ENCODE data around the gene HSD3B7.

The HSD3B7 gene

GRCh38 chr16:30990105-30990504 lies 5.1 kb downstream of the HSD3B7 start:
- Histone ChIP-seq H3K36me3 (ENCODE audit: control insufficient read depth in 5 of 5, insufficient read depth in 5 of 5, low read length in 5 of 5) (peaks cover 0 to 20% (median 10%) of the 10 kb centered on the region in 5 donors), H3K27me3 (ENCODE audit: control insufficient read depth in 5 of 5, insufficient read depth in 4 of 5, low read length in 5 of 5) (no peaks in the 10 kb centered on the region), H3K4me3 (ENCODE audit: low read depth in 1 of 5, low read length in 5 of 5) (no peak overlapping the region), H3K9me3 (ENCODE audit: control insufficient read depth in 5 of 5, low read length in 5 of 5) (no peaks in the 10 kb centered on the region), H3K27ac (ENCODE audit: low read depth, low read length) (no peak overlapping the region), H3K4me1 (ENCODE audit: control insufficient read depth in 5 of 5, insufficient read depth in 5 of 5, low read length in 5 of 5) (peaks cover 3 to 22% (median 14%) of the 10 kb centered on the region in 5 donors), H3K9ac (ENCODE audit: low read length in 5 of 5) (no peak overlapping the region)

GRCh38 chr16:30991052-30991451 lies 6.0 kb downstream of the HSD3B7 start:
- Histone ChIP-seq H3K4me1 (ENCODE audit: control insufficient read depth in 5 of 5, insufficient read depth in 5 of 5, low read length in 5 of 5) (peaks cover 1 to 13% (median 5%) of the 10 kb centered on the region in 5 donors), H3K27ac (ENCODE audit: low read depth, low read length) (no peak overlapping the region), H3K36me3 (ENCODE audit: control insufficient read depth in 5 of 5, insufficient read depth in 5 of 5, low read length in 5 of 5) (peaks cover 0 to 20% (median 10%) of the 10 kb centered on the region in 5 donors), H3K27me3 (ENCODE audit: control insufficient read depth in 5 of 5, insufficient read depth in 4 of 5, low read length in 5 of 5) (no peaks in the 10 kb centered on the region), H3K9ac (ENCODE audit: low read length in 5 of 5) (no peak overlapping the region), H3K4me3 (ENCODE audit: low read depth in 1 of 5, low read length in 5 of 5) (no peak overlapping the region), H3K9me3 (ENCODE audit: control insufficient read depth in 5 of 5, low read length in 5 of 5) (no peaks in the 10 kb centered on the region)

DNA sequence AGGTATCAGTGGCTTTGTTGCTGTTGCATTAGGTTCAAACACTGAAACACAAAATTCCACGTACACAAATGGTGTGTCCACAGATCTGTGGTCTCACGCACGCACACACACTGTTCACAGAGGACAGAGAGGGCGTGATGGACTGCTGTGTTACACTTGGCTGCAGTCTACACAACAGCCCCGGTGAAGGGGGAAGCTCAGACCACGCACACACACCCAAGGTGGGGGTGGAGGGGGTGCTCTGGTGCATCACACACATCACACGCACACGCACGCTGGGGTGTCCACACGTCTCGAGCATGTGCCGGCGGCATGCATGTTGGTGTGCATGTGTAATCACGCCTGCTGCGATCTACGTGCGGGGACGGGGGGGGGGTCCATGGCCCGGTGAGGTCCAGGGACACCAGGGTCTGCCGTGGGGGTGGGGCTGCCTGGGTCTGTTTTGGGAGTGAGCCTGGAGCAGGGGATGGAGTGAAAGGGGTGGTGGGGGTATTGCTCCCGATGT lies 7.3 kb downstream of the HSD3B7 start:
- Histone ChIP-seq H3K4me1 (ENCODE audit: control insufficient read depth in 5 of 5, insufficient read depth in 5 of 5, low read length in 5 of 5) (peaks cover 0 to 12% (median 11%) of the 10 kb centered on the region in 5 donors), H3K36me3 (ENCODE audit: control insufficient read depth in 5 of 5, insufficient read depth in 5 of 5, low read length in 5 of 5) (peaks cover 0 to 12% (median 8%) of the 10 kb centered on the region in 5 donors), H3K27me3 (ENCODE audit: control insufficient read depth in 5 of 5, insufficient read depth in 4 of 5, low read length in 5 of 5) (no peaks in the 10 kb centered on the region), H3K9me3 (ENCODE audit: control insufficient read depth in 5 of 5, low read length in 5 of 5) (no peaks in the 10 kb centered on the region), H3K27ac (ENCODE audit: low read depth, low read length) (no peak overlapping the region), H3K9ac (ENCODE audit: low read length in 5 of 5) (no peak overlapping the region), H3K4me3 (ENCODE audit: low read depth in 1 of 5, low read length in 5 of 5) (no peak overlapping the region)

- Histone ChIP-seq H3K4me3 (ENCODE audit: low read depth in 1 of 5, low read length in 5 of 5) (no peak overlapping the region), H3K9ac (ENCODE audit: low read length in 5 of 5) (no peak overlapping the region), H3K36me3 (ENCODE audit: control insufficient read depth in 5 of 5, insufficient read depth in 5 of 5, low read length in 5 of 5) (peaks cover 0 to 4% (median 2%) of the 10 kb centered on the region in 5 donors), H3K9me3 (ENCODE audit: control insufficient read depth in 5 of 5, low read length in 5 of 5) (no peaks in the 10 kb centered on the region), H3K4me1 (ENCODE audit: control insufficient read depth in 5 of 5, insufficient read depth in 5 of 5, low read length in 5 of 5) (peaks cover 3 to 20% (median 19%) of the 10 kb centered on the region in 5 donors), H3K27ac (ENCODE audit: low read depth, low read length) (no peak overlapping the region), H3K27me3 (ENCODE audit: control insufficient read depth in 5 of 5, insufficient read depth in 4 of 5, low read length in 5 of 5) (no peaks in the 10 kb centered on the region)
Observed at GRCh38 chr16:30992931-30993816, 8.2 kb downstream of the HSD3B7 start.

DNA sequence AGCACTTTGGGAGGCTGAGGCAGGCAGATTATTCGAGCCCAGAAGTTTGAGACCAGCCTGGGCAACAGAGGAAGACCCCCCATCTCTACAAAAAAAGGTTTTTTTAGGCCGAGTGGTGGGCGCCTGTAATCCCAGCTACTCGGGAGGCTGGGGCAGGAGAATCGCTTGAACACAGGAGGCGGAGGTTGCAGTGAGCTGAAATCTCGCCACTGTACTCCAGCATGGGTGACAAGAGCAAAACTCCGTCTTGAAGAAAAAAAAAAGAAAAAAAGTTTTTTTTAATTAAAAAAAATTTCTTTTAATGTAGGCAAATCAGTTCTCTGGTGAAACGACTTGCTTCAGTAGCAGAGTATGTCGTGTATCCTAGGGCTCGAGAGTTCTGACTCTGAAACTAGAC lies 10.9 kb downstream of the HSD3B7 start:
- peak overlapping the region in 1 of 5 donors; percentile 6 for H3K9ac ChIP-seq (ENCODE audit: low read length in 5 of 5)
- peaks cover 8 to 40% (median 34%) of the 10 kb centered on the region in 5 donors for H3K4me1 ChIP-seq (ENCODE audit: control insufficient read depth in 5 of 5, insufficient read depth in 5 of 5, low read length in 5 of 5)
- H3K27me3 ChIP-seq (ENCODE audit: control insufficient read depth in 5 of 5, insufficient read depth in 4 of 5, low read length in 5 of 5), result no peaks in the 10 kb centered on the region
- H3K27ac ChIP-seq (ENCODE audit: low read depth, low read length), result no peak overlapping the region
- H3K9me3 ChIP-seq (ENCODE audit: control insufficient read depth in 5 of 5, low read length in 5 of 5), result no peaks in the 10 kb centered on the region
- H3K4me3 ChIP-seq (ENCODE audit: low read depth in 1 of 5, low read length in 5 of 5), result peak overlapping the region in 2 of 5 donors; percentile 68 to 81
- H3K36me3 ChIP-seq (ENCODE audit: control insufficient read depth in 5 of 5, insufficient read depth in 5 of 5, low read length in 5 of 5), result no peaks in the 10 kb centered on the region

DNA sequence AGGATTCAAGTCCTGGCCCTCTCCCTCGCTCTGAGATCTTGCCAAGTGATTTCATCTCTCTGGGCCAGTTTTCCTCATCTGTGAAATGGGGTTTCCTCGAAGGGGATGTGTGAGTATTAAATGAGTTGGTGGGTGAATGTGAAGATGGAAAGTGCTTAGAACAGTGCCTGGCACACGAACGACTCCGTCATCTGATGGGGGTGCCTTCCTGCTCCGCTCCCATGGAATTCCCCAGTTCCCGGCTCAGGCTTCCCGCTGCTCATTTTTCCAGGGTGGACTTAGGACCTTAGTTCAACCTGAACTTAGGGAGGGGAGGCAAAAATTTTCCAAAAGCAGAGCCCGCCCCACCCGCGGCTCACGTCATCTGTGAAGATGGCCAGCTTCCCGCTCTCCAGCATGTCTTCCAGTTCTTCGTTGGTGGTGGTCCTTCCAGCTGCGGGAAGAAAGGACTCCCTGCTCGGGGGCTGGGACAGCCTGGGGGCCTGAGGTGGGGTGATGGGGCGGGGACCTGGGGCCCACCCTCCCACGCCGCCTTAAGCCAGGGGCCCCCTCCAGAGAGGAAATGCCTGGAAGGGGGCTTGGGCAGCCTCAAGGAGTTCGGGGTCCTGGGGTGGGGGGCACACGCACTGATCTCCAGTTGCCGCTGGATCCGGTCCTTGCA lies 11.4 kb downstream of the HSD3B7 start:
- Histone ChIP-seq H3K9me3 (ENCODE audit: control insufficient read depth in 5 of 5, low read length in 5 of 5) (no peaks in the 10 kb centered on the region), H3K4me3 (ENCODE audit: low read depth in 1 of 5, low read length in 5 of 5) (peak overlapping the region; percentile 68 to 96 (median 83)), H3K27ac (ENCODE audit: low read depth, low read length) (peak overlapping the region; percentile 62), H3K36me3 (ENCODE audit: control insufficient read depth in 5 of 5, insufficient read depth in 5 of 5, low read length in 5 of 5) (no peaks in the 10 kb centered on the region), H3K9ac (ENCODE audit: low read length in 5 of 5) (peak overlapping the region in 4 of 5 donors; percentile 6 to 76 (median 69)), H3K4me1 (ENCODE audit: control insufficient read depth in 5 of 5, insufficient read depth in 5 of 5, low read length in 5 of 5) (peaks cover 8 to 41% (median 34%) of the 10 kb centered on the region in 5 donors), H3K27me3 (ENCODE audit: control insufficient read depth in 5 of 5, insufficient read depth in 4 of 5, low read length in 5 of 5) (no peaks in the 10 kb centered on the region)

DNA sequence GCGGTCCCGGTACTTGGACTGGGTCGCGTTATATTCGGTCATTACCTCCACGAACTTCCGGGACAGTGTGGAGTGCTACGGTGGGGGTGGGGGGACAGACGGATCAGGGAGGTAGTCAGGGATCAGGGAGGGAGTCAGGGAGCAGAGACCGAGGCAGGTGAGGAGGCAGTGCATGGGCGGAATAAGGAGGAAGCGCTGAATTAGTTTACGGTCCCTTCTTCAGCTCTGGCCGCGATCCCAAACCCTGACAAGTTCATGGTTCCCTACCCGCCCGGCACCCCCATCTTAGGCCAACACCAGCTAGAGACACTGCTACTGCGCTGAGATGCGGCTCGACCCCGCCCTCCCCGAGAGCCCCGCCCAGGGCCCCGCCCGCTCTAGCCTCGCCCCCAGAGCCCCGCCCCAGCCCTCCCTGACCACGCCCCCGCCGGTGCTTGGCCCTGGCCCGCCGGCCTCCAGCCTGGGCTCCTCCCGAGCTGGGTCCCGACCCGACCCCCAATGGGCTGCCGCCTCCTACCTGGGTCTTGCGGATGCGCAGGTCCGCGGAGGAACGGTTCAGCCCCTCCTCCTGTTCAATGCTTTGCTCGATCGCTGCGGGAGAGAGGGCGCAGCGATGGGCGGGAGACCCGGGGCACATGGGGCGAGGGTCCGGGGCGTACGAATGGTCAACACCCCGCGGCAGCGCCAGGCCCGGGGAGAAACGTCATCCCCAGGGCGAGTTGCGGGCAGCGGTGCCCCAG lies 12.1 kb downstream of the HSD3B7 start:
- H3K4me3 ChIP-seq (ENCODE audit: low read depth in 1 of 5, low read length in 5 of 5), result peak overlapping the region; percentile 68 to 96 (median 83)
- peak overlapping the region in 4 of 5 donors; percentile 41 to 80 (median 69) for H3K9ac ChIP-seq (ENCODE audit: low read length in 5 of 5)
- H3K4me1 ChIP-seq (ENCODE audit: control insufficient read depth in 5 of 5, insufficient read depth in 5 of 5, low read length in 5 of 5), result peaks cover 8 to 48% (median 34%) of the 10 kb centered on the region in 5 donors
- peak overlapping the region; percentile 88 for H3K27ac ChIP-seq (ENCODE audit: low read depth, low read length)
- no peaks in the 10 kb centered on the region for H3K36me3 ChIP-seq (ENCODE audit: control insufficient read depth in 5 of 5, insufficient read depth in 5 of 5, low read length in 5 of 5)
- H3K27me3 ChIP-seq (ENCODE audit: control insufficient read depth in 5 of 5, insufficient read depth in 4 of 5, low read length in 5 of 5), result no peaks in the 10 kb centered on the region
- no peaks in the 10 kb centered on the region for H3K9me3 ChIP-seq (ENCODE audit: control insufficient read depth in 5 of 5, low read length in 5 of 5)

DNA sequence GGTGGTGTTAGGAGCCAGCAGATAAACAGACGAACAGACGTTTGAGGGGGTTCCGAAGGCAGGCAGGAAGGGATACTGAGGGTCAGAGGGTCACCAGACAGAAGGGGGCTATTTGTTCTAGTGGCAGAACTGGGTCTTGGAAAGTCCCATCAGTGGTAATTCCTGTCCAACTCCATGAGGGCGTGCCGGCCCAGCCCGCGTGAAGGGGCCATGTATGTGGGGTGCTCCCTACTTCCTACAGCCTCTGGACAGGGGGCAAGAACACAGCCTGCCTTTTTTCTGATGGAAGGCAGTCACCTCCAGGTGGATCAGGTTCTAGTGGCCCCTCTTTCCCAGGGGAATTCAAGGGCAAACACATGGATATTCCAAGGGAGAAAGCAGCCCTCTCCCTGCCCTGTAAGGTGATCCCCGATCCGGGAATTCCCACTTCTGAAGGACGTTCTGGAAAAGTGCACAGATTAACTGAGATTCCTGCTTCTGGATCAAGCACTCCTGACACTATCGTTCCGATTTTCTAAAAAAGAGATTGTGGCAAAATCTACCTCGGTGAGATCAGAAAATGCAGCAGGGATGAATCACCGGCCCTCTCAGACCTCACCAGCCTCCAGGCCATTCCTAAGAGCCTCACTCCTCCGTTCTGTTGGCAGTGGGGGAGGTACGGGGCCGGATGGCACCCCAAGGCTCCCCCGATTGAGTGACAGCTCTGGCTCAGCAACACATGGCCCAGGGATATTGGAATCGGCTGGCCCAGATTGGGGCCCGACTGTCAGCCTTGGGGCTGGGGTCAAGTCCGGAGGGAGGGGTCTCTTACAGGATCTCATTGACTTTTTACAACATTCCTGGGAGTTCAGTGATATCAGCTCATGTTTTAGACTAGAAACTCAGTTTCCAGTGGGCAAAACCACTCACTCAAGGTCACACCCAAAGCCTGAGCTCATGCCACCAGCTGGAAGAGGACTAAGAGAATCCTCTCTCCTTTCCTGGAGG lies 13.0 kb downstream of the HSD3B7 start:
- no peaks in the 10 kb centered on the region for H3K36me3 ChIP-seq (ENCODE audit: control insufficient read depth in 5 of 5, insufficient read depth in 5 of 5, low read length in 5 of 5)
- peak overlapping the region; percentile 88 for H3K27ac ChIP-seq (ENCODE audit: low read depth, low read length)
- H3K9me3 ChIP-seq (ENCODE audit: control insufficient read depth in 5 of 5, low read length in 5 of 5), result no peaks in the 10 kb centered on the region
- H3K9ac ChIP-seq (ENCODE audit: low read length in 5 of 5), result peak overlapping the region in 4 of 5 donors; percentile 41 to 80 (median 68)
- peak overlapping the region in 4 of 5 donors; percentile 43 to 85 (median 68) for H3K4me3 ChIP-seq (ENCODE audit: low read depth in 1 of 5, low read length in 5 of 5)
- peaks cover 8 to 55% (median 36%) of the 10 kb centered on the region in 5 donors for H3K4me1 ChIP-seq (ENCODE audit: control insufficient read depth in 5 of 5, insufficient read depth in 5 of 5, low read length in 5 of 5)
- peaks cover 0 to 3% (median 0%) of the 10 kb centered on the region in 5 donors for H3K27me3 ChIP-seq (ENCODE audit: control insufficient read depth in 5 of 5, insufficient read depth in 4 of 5, low read length in 5 of 5)

Data from subcutaneous abdominal adipose tissue (tissue), 5 donors.